Stimulated activated CD4-positive, alpha-beta T cell treated with anti-CD3 and anti-CD28 coated beads, Interleukin-12 subunit alpha, Interleukin-12 subunit beta, amount 100 ng/mL, for 48 hours (primary cell): Measurements from ENCODE around the gene TCN2.
"Not testable (repeated sequence)": the region's sequence is repeated elsewhere in the genome, so short reads cannot be mapped to it uniquely, and the experiment has no call there.

Source experiments
- DNase-seq, 3 donors: peaks; one replicate each; pipeline ENCODE4 v3.0.0-alpha.2; 2020; ENCODE audit warnings: low read depth in 2 of 3, low spot score in 1 of 3

TCN2 gene

GRCh38 chr22:30606455-30607299, at the start of gene TCN2:
Gene TCN2 (plus strand): TSS chr22:30607174. CDS start chr22:30607332, 158 bp downstream.
- peak in 2 of 3 donors; percentile 26 to 36 for DNase-seq

- DNase-seq = no peak
These were observed 49.7 kb upstream of the TCN2 start for GRCh38 chr22:30557243-30557642.

DNA sequence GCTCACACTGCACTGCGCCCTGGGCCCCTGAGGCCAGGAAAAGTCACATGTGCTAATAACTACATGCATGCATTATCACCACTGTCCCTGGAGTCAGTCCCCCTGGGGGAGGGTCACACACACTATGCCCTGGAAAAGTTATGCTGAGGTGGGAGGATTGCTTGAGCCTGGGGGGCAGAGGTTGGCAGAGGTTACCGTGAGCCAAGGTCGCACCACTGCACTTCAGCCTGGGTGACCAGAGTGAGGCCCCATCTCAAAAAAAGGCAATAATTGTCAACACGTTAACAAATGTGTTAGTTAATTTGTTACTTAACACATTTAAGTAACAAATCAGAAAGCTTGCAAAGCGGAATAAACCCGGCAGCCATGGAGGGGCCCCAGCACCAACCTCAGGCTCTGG, 47.1 kb upstream of the TCN2 start:
- no peak for DNase-seq

DNA sequence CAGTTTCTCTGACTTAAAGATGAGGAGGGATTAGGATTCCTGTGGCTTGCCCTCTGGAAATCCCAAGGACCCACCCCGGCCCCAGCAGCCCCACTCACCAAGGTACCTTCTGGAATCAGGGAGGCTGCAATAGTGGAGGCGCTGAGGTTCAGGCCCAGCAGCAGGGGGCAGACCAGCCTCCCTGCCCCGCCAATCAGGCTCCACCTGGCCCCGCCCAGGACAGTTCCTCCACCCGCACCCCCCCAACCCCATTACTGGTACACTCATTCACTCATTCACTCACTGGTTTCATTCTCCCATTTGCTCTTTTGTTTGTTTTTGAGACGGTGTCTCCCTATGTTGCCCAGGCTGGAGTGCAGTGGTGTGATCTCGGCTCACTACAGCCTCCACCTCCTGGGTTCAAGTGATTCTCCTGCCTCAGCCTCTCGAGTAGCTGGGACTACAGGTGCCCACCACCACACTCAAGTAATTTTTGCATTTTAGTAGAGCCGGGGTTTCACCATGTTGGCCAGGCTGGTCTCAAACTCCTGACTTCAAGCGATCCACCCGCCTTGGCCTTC, 46.3 kb upstream of the TCN2 start:
- not testable (repeated sequence) for DNase-seq

GRCh38 chr22:30561402-30562189, 45.4 kb upstream of the TCN2 start:
- no peak for DNase-seq

DNA sequence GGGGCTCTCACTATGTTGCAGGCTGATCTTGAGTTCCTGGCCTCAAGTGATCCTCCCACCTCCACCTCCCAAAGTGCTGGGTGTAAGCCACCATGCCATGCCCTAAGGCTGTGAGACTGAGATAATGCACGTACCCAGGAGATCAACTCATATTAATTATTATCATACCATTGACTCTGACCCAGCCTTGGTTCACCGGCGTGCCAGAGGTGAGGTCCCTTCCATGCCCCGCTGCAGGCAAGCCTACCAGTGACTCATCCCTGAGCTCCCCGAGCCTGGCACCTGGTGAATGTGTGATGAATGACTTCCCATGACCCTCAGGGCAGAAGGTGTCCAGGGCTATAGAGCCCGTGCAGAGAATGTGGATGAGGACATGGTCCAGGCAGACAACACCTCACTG, 44.6 kb upstream of the TCN2 start:
- DNase-seq = no peak

GRCh38 chr22:30564045-30564760, 42.8 kb upstream of the TCN2 start:
- DNase-seq = no peak

- DNase-seq = no peak
These were observed 42.2 kb upstream of the TCN2 start for GRCh38 chr22:30564761-30565119.

DNA sequence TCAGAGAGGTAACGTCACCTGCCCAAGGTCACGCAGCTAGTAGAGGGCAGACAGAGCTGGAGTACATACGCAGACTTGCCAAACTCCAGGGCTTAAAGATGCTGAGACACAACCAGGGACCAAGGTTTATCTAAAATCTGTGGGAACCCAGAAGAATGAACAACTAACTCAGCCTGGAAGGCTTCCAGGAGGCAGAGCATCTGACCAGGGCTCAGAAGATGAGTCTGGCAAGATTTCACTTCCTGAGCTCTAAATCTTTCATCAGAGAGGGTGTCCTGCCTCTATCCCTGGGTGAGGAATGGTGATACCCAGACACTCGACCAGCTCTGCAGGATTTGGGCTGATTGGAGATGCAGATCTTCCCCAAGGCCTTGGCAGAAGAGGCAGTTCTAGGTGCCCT, 41.6 kb upstream of the TCN2 start:
- no peak for DNase-seq

- no peak for DNase-seq
These were observed 40.8 kb upstream of the TCN2 start for GRCh38 chr22:30566125-30566524.

DNA sequence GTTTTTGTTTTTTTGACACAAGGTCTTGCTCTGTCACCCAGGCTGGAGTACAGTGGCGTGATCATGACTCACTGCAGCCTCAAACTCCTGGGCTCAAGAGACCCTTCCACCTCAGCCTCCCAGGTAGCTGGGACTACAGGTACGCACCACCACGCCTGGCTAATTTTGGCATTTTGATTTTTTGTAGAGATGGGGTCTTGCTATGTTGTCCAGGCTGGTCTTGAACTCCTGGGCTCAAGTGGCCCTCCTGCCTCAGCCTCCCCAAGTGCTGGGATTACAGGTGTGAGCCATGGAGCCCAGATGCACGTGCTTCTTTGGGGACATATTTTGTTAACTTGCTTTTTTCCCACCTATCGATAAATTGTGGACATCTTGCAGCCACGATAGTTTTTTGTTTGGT, 39.7 kb upstream of the TCN2 start:
- DNase-seq = not testable (repeated sequence)

DNA sequence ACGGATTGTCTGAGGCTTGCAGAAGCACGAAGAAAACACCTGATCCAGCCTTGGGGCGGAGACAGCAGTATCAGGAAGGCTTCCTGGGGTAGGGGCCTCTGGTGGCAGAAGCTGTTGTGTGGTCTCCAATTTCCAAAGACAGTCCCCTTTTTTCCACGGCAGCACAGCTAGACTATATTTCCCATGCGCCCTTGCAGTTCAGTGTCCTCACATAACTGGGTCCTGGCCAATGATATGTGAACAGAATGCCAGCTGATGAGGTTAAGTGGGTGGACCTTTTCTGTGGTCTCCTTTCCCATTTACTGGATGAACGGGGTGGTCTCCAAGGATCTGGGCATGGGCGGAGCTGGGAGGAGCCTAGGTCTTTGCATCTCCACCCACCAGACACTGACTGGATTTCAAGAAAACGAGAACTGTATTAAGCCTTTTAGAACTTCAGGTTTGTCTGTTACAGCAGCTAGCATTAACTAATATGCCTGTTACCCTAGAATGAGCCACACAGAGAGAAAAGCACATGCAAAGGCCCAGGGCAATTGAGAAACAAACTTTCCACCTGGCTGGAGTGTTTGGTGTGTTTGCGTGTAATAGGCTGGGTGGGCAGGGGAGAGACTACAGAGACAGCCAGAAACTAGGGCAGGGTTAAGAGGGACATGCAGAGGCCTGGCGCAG, 38.7 kb upstream of the TCN2 start:
- no peak for DNase-seq

DNA sequence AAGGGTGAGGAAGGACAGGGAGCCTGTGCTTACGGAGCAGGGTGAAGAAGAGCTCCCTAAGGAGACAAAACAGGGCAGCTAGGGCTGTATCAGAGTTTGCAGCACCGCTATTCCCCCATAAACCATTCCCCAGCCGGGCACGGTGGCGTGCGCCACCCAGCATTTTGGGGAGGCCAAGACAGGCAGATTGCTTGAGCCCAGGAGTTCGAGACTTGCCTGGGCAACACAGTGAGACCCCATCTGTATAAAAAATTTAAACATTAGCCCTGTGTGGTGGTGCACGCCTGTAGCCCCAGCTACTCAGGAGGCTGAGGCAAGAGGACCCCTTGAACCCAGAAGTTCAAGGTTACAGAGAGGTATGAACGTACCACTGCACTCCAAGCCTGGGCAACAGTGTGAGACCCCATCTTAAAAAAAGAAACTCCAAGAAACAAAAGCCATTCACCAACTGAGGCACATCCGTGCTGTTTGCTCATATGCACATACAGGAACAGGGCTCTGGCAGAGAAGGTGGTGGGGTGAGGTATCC, 37.2 kb upstream of the TCN2 start:
- no peak for DNase-seq

DNA sequence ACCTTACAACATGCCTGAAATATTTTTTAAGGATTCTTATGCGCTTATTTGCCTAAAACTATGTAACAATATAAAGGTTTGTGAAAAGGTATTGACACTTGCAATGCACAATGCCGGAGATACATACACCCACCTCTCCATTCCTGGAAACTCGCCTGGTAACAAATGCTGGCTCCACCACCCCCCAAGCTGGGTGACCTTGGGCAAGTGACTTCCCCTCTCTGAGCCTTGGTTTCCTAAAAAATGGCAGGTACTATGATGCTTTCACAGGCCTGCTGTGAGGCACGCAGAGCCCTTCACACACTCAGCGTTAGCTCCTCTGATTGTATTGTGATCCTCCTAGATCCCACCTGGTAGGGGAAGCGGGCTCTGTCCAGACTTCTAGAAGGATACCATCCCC, 34.8 kb upstream of the TCN2 start:
- no peak for DNase-seq

DNA sequence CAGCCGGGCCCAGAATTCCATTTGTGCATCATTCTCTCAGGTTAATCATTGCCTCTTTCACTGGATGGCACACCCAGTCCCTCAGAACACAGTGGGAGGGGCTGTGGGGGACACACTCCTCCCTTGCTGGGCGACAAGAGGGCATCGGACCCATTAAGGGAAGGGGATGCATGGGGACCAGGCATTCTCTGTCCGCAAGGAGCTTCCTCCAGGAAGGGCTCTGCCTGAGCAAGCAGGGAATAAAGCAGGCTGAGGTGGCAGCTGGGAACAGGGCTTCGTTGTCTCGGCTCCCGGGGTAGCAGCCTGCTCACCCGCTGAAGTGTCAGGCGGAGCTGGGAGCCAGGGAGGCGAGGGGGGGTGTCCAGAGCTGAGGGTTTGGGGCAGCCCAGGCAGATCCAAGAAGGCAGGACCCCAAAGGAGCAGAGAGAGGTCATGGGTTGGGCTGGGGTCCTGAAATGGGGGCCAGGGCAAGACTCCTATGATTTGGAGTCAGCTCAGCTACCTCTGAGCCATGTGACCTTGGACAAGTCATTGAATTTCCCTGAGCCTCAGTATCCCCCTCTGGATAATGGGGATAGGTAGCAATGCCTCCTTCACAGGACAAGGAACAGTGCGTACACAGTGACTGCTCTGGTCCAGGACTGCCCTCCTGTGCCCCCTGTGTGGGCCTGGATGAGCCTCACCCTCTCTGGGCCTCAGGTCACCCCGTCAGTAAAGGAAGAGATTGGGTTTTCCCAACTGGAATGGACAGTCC, 34.0 kb upstream of the TCN2 start:
- no peak for DNase-seq

- DNase-seq = no peak
These were observed 33.3 kb upstream of the TCN2 start for GRCh38 chr22:30573594-30574094.

GRCh38 chr22:30574095-30574981, 32.6 kb upstream of the TCN2 start, which contains the start of gene GAL3ST1:
Gene GAL3ST1 (minus strand): TSS chr22:30574665. CDS start chr22:30557392, 17,273 bp downstream.
- no peak for DNase-seq

- no peak for DNase-seq
These were observed 31.8 kb upstream of the TCN2 start for GRCh38 chr22:30574997-30575671.
